Testis (tissue), 3 donors: ENCODE results near the gene ZNRF3. TPM values are rescaled to one million over a fixed set of nuclear protein-coding genes. Genes with fewer than 3 reads are reported as not detected.

Experiments
- DNase-seq: peaks from one replicate; pipeline ENCODE4 v3.0.0-alpha.2; 2019
- H3K27ac ChIP-seq, 2 donors: fragments of 200-600 bp; sonication (generic); one replicate each; pipeline ENCODE4 v1.5.1; 2019
- H3K27me3 ChIP-seq: fragments of 200-600 bp; sonication (generic); one replicate; pipeline ENCODE4 v1.5.1; 2019
- H3K36me3 ChIP-seq: fragments of 200-600 bp; sonication (generic); one replicate; pipeline ENCODE4 v1.5.1; 2017; ENCODE audit warnings: low read depth; ENCODE audit errors: missing control alignments
- H3K4me1 ChIP-seq: fragments of 200-600 bp; sonication (generic); one replicate; pipeline ENCODE4 v1.5.1; 2019
- H3K4me3 ChIP-seq, 2 donors: fragments of 200-600 bp; sonication (generic); one replicate each; pipeline ENCODE4 v1.5.1; 2017 to 2019
- H3K9me3 ChIP-seq: fragments of 200-600 bp; sonication (generic); one replicate; pipeline ENCODE4 v1.5.1; 2017
- POLR2A ChIP-seq: fragments of 450-650 bp; IDR thresholded peaks from one replicate; pipeline ENCODE4 v1.6.1; 2017; ENCODE audit warnings: antibody characterized with exemption, mild to moderate bottlenecking, moderate library complexity
- WGBS, 2 donors: methylation state at CpG; one replicate each; pipeline ENCODE4 v1.1.5; 2018; 5-methylcytosine and 5-hydroxymethylcytosine counted together
- intact Hi-C: fragments of 100-400 bp; cut with DNase I; formaldehyde crosslinking; loops from one replicate; pipeline ENCODE4 v1.15.1; 2023; ENCODE audit warnings: low total_unique reads
- polyA plus RNA-seq: library from polyadenylated mRNA; stranded (reverse); fragments of 350-450 nt; fragmentation: Illumina TruSeq; extraction: RNeasy Lipid Tissue Mini Kit (QIAGEN cat#74804); gene quantifications from one replicate; pipeline ENCODE4 v1.2.3, GENCODE V29; 2014; ENCODE audit warnings: low read depth, low replicate concordance; ENCODE audit not compliant: insufficient read depth
- total RNA-seq, 2 donors: library from RNA; depleted of rRNA; stranded (reverse); fragments of >200 nt; gene quantifications; one replicate each; pipeline ENCODE4 v1.2.3, GENCODE V29; 2016
- TF ChIP-seq, protein P1 (sequence below), 3 experiments: fragments of 450-650 bp in 2 of 3; fragments of 200-600 bp in 1 of 3; sonication (generic) in 1 of 3; IDR thresholded peaks; one replicate each; pipeline ENCODE4 v1.5.1; 2016 to 2019; ENCODE audit warnings: antibody characterized with exemption in 3 of 3, mild to moderate bottlenecking in 2 of 3, moderate library complexity in 1 of 3

The ZNRF3 gene
- total and polyA plus RNA-seq, 3 donors from 2014 or later: 13.9 to 44.5 (median 32.2) TPM

DNA sequence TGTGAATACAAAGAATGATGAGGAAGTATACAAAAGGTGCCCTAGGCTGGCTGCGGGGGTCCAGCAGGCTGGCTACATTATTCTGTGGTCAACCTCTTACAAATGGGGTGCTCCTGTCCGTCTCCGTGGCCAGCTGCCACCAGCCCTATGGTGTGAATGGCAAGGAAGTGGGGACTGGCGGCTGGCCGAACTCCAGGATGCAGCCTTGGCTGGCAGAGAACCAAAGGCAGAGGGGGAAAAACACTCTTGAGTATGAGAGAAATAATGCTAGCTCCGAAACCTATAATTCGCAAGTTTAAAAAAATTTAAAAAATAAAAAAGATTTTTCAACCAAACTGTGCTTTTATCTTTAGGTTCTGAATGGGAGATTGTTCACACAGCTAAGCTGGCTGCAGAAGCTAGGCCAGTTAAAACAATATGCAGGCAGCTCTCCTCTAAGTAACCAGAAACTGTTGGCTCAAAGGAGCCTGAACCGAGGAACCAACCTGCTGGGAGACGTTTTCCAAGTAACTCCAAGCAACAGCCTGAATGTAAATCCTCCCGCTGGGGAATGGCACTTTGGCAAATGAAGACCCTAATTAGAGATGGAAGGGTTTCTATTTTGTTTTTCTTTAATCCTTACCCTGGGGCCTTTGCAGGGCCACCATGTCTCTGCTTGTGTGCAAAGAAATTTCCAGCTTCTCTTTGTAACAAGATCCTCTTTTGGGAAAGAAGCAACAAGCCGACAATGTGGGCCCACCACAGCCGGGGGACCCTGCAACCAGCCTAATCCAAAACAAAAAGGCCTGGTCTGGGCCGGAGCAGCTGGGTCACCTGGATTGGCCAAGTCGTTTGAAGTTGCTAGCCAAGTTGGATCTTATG, 128.1 kb downstream of the ZNRF3 start:
- Histone ChIP-seq H3K9me3 (no peaks in the 10 kb centered on the region), H3K4me1 (peaks cover 20% of the 10 kb centered on the region), H3K27ac (no peak overlapping the region), H3K36me3 (no peaks in the 10 kb centered on the region), H3K4me3 (no peak overlapping the region), H3K27me3 (no peaks in the 10 kb centered on the region)
- TF ChIP-seq, protein P1, sequence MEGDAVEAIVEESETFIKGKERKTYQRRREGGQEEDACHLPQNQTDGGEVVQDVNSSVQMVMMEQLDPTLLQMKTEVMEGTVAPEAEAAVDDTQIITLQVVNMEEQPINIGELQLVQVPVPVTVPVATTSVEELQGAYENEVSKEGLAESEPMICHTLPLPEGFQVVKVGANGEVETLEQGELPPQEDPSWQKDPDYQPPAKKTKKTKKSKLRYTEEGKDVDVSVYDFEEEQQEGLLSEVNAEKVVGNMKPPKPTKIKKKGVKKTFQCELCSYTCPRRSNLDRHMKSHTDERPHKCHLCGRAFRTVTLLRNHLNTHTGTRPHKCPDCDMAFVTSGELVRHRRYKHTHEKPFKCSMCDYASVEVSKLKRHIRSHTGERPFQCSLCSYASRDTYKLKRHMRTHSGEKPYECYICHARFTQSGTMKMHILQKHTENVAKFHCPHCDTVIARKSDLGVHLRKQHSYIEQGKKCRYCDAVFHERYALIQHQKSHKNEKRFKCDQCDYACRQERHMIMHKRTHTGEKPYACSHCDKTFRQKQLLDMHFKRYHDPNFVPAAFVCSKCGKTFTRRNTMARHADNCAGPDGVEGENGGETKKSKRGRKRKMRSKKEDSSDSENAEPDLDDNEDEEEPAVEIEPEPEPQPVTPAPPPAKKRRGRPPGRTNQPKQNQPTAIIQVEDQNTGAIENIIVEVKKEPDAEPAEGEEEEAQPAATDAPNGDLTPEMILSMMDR (IDR thresholded peaks at IDR 0.05): no peak
- no peak for TF ChIP-seq POLR2A
- intact Hi-C loops: no loop called here
- 56 to 61% methylated on average over 13 to 14 of the region's 14 CpGs for WGBS, 2 donors
- DNase-seq: no peak

DNA sequence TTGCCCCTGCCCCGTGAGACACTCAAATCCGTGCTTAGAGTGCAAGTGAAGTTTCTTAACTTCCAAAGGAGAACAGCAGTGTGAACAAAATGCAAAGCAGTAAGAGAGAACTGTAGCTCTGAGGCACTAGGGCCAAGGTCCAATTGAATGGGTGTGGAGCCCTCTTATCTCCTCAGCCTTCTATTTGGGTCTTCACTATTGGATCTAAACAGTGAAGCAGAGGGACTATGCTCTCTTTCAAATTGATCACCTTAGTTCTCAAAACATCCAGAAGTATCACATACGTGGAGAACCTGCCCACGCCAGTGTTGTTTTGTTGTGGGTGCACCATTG, 128.7 kb downstream of the ZNRF3 start:
- intact Hi-C loops: no loop called here
- TF ChIP-seq, protein P1 (IDR thresholded peaks at IDR 0.05): no peak
- no peak for TF ChIP-seq POLR2A
- no peaks in the 10 kb centered on the region for H3K27me3 ChIP-seq
- DNase-seq: no peak
- peaks cover 20% of the 10 kb centered on the region for H3K4me1 ChIP-seq
- no peak overlapping the region for H3K27ac ChIP-seq
- WGBS, 2 donors: 71 to 85% methylated on average over 4 of the region's 4 CpGs
- no peaks in the 10 kb centered on the region for H3K9me3 ChIP-seq
- no peak overlapping the region for H3K4me3 ChIP-seq
- no peaks in the 10 kb centered on the region for H3K36me3 ChIP-seq

DNA sequence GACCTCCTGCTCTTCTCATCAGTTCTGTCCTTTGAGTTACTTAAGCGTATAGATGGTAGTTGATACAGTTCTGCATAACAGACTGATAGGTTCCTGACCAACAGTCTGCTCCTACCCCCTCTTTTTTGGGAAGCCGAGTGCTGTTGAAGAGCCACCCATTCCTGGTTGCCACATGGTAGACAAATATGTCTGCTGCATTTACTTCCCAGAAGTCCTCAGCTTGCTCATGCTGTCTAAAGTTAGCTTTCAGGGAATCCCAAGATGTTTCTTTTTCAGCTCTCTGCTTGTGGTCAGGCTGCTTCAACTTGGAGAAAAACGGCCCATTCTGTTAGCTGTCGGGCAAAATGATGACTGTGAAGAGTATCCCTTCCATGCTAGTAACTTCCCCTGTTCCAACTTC, 129.6 kb downstream of the ZNRF3 start:
- 83 to 94% methylated on average over 4 of the region's 4 CpGs for WGBS, 2 donors
- no peak for DNase-seq
- intact Hi-C loops: no loop called here

DNA sequence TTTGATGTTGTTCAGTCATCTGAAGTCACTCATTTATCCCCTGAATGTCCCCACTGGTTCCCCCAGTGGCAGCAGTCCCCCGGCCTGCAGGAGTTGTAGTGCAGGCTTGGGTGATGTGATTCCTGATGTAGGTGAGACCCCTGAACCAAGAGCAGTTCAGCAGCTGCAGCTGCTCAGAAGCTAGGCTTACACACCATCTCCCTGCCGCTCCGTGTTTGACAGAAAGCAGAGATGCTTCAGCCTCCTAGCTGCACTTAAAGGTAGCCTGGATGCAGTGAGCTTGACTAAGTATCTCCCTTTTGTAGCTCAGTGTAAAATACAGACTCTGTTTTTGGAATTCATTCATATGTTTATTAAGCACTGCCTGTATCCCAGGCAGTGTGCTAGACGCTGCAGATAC, 130.9 kb downstream of the ZNRF3 start:
- TF ChIP-seq, protein P1 (IDR thresholded peaks at IDR 0.05): no peak
- no peak for TF ChIP-seq POLR2A

More for the DNA sequence above, 129.6 kb downstream of the ZNRF3 start:
- TF ChIP-seq, protein P1 (IDR thresholded peaks at IDR 0.05): no peak
- Histone ChIP-seq H3K27ac (no peak overlapping the region), H3K4me1 (peaks cover 20% of the 10 kb centered on the region), H3K27me3 (no peaks in the 10 kb centered on the region), H3K4me3 (no peak overlapping the region), H3K36me3 (no peaks in the 10 kb centered on the region), H3K9me3 (no peaks in the 10 kb centered on the region)

DNA sequence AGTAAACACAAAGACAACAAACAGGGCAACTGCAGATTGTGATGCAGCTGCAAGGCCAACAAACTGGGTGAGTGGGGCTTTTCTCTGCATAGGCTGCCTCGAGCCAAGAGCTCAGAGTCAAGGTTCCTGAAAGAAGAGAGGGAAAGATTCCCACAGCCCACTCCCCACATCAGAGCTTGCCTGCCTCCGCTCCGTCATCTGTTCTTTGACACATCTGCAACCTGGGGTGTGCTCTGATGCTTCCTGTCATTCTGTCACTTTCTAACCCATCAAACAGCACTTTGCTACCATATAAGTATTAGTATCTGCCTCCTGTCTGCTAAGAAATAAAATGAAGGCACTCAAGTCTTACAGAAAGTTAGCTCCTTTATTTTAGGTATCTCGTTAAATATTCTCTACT, 131.4 kb downstream of the ZNRF3 start:
- H3K27me3 ChIP-seq: no peaks in the 10 kb centered on the region
- DNase-seq: no peak
- no peak overlapping the region for H3K4me3 ChIP-seq
- H3K36me3 ChIP-seq: no peaks in the 10 kb centered on the region
- peaks cover 10% of the 10 kb centered on the region for H3K4me1 ChIP-seq
- no peak overlapping the region for H3K27ac ChIP-seq
- TF ChIP-seq, protein P1 (IDR thresholded peaks at IDR 0.05): no peak
- TF ChIP-seq POLR2A: no peak
- no peaks in the 10 kb centered on the region for H3K9me3 ChIP-seq
- intact Hi-C loops: no loop called here
- WGBS, 2 donors: 83 to 88% methylated on average over 4 of the region's 4 CpGs

More for the DNA sequence above, 130.9 kb downstream of the ZNRF3 start:
- no peak for DNase-seq
- no peak overlapping the region for H3K4me3 ChIP-seq
- no peaks in the 10 kb centered on the region for H3K27me3 ChIP-seq
- no peaks in the 10 kb centered on the region for H3K36me3 ChIP-seq
- H3K4me1 ChIP-seq: peaks cover 14% of the 10 kb centered on the region
- intact Hi-C loops: no loop called here
- no peak overlapping the region for H3K27ac ChIP-seq
- WGBS, 2 donors: 84 to 87% methylated on average over 2 to 4 of the region's 4 CpGs
- no peaks in the 10 kb centered on the region for H3K9me3 ChIP-seq
